ENCODE data around the gene ZNF629.

The ZNF629 gene

GRCh38 chr16:30797670-30798309 lies 10.8 kb upstream of the ZNF629 start:
- H3K4me3 ChIP-seq (ENCODE audit: low read length), result no peak overlapping the region
- no peak for DNase-seq (ENCODE audit: low read depth)
- no peak for TF ChIP-seq CTCF (conservative IDR thresholded peaks at IDR 0.05; ENCODE audit: low read depth, low read length)

- TF ChIP-seq CTCF (conservative IDR thresholded peaks at IDR 0.05; ENCODE audit: low read depth, low read length), result no peak
- DNase-seq (ENCODE audit: low read depth), result no peak
- H3K4me3 ChIP-seq (ENCODE audit: low read length), result no peak overlapping the region
These were observed 7.6 kb upstream of the ZNF629 start for GRCh38 chr16:30794634-30795033.

- no peak overlapping the region for H3K4me3 ChIP-seq (ENCODE audit: low read length)
- no peak for DNase-seq (ENCODE audit: low read depth)
- TF ChIP-seq CTCF (conservative IDR thresholded peaks at IDR 0.05; ENCODE audit: low read depth, low read length), result no peak
These were observed 6.6 kb upstream of the ZNF629 start for GRCh38 chr16:30793508-30794069.

- TF ChIP-seq CTCF (conservative IDR thresholded peaks at IDR 0.05; ENCODE audit: low read depth, low read length), result no peak
- DNase-seq (ENCODE audit: low read depth), result no peak
- peak overlapping the region; percentile 93 for H3K4me3 ChIP-seq (ENCODE audit: low read length)
These were observed 791 bp upstream of the ZNF629 start for GRCh38 chr16:30787613-30788378.

- TF ChIP-seq CTCF (conservative IDR thresholded peaks at IDR 0.05; ENCODE audit: low read depth, low read length), result no peak
- DNase-seq (ENCODE audit: low read depth), result no peak
- peak overlapping the region; percentile 93 for H3K4me3 ChIP-seq (ENCODE audit: low read length)
These were observed 680 bp downstream of the ZNF629 start for GRCh38 chr16:30786115-30786935.

- H3K4me3 ChIP-seq (ENCODE audit: low read length), result peak overlapping the region; percentile 93
- TF ChIP-seq CTCF (conservative IDR thresholded peaks at IDR 0.05; ENCODE audit: low read depth, low read length), result no peak
These were observed 1.6 kb downstream of the ZNF629 start for GRCh38 chr16:30785126-30786106.

More at GRCh38 chr16:30785126-30786106, 1.6 kb downstream of the ZNF629 start:
- no peak for DNase-seq (ENCODE audit: low read depth)
